GM18498 (cell line): ENCODE data around the gene OIT3.
"Not testable (repeated sequence)": the region's sequence is repeated elsewhere in the genome, so short reads cannot be mapped to it uniquely, and the experiment has no call there.

Experiments
- ATAC-seq: cut with Tn5 transposase; IDR thresholded peaks from one replicate; pipeline ENCODE4 v1.9.1; 2021; ENCODE audit warnings: mild to moderate bottlenecking, moderate library complexity; ENCODE audit not compliant: unreplicated experiment

Gene OIT3

GRCh38 chr10:72899545-72899944 lies 6.0 kb downstream of the OIT3 start:
- no peak for ATAC-seq

DNA sequence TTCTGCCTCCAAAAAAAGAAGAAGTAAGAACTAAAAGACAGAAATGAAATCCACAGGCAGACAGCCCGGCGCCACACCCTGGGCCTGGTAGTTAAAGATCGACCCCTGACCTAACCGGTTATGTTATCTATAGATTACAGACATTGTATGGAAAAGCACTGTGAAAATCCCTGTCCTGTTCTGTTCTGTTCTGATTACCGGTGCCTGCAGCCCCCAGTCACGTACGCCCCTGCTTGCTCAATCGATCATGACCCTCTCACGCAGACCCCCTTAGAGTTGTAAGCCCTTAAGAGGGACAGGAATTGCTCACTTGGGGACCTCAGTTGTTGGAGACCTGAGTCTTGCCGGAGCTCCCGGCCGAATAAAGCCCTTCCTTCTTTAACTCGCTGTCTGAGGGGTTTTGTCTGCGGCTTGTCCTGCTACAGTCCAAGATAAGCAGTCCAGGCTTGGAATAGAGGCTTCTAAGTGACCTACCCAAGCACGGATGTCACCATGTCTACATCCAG lies 10.5 kb downstream of the OIT3 start:
- not testable (repeated sequence) for ATAC-seq

DNA sequence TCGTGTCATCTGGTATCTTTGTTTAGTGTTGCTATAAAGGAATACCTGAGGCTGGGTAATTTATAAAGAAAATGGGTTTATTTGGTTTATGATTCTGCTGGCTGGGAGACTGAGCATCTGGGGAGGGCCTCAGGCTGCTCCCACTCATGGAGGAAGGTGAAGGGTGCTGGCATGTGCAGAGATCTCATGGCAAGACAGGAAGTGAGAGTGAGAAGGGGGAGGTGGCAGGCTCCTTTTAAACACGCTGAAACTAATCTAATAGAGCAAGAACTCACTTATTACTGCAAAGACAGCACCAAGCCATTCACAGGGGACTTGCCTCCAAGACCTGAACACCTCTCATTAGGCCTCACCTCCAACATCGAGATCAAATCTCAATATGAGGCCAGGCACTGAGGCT lies 11.3 kb downstream of the OIT3 start:
- ATAC-seq = no peak

- ATAC-seq = no peak
These were observed 12.9 kb downstream of the OIT3 start for GRCh38 chr10:72906446-72906845.

- no peak for ATAC-seq
These were observed 17.2 kb downstream of the OIT3 start for GRCh38 chr10:72910705-72911104.

DNA sequence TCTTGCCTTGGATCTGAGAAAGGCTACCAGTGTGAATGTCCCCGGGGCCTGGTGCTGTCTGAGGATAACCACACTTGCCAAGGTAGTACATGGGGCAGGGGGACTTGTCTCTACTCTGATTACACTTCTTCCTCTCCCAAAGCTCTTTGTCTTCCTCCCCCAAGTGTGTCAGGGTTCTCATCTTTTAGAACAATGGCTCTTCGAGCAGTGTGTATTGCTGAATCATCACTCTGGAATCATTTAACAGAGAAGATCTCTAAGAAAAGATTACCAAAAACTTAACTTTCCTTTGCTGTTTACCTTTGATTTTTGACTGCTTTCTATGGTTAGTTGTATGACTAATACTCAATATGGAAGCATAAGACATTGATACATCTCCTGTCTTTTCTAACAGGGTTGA lies 18.2 kb downstream of the OIT3 start:
- ATAC-seq = no peak

DNA sequence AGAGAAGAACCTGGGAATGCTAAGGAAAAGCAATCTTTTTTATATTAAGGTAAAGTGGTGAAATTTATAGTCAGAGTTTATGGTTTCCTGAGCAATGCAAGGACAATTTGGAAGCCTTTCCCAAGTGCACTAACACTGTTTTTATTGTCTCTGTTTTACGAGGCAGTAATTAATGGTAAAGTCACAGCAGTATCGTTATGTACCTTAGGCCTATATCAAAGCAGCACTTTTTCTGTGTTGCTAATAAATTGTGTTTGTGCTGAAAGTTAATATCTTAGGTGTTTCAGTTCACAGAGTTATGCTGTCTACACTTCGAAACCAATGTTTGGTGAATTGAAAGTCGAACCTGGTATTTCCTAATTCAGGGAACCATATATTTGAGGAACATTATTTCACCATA lies 19.2 kb downstream of the OIT3 start:
- no peak for ATAC-seq

DNA sequence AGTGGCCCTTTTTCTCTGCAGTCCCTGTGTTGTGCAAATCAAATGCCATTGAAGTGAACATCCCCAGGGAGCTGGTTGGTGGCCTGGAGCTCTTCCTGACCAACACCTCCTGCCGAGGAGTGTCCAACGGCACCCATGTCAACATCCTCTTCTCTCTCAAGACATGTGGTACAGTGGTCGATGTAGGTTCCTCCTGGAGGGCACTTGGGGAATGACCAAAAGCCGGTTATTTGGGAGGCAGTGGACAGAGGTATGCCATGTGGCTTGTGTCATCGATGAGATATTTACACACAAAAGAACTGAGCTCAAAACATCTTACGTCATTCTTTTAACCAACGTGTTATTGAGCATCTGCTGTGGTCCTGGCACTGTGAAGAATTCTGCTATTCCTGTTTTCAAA lies 19.7 kb downstream of the OIT3 start:
- ATAC-seq = no peak

DNA sequence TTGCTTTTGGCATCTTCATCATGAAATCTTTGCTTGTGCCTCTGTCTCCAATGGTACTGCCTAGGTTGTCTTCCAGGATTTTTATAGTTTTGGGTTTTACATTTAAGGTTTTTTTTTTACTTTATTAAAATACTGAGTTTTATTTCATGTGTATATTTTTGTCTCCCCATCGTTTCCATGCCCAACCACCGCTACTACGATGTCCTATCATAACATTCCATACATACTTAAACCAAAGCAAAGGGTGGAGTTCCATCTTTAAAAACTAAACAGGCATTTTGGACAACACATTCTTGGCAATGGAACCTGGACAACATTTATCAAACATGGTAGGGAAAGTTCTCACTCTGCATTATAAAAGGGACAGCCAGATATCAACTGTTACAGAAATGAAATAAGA lies 23.7 kb downstream of the OIT3 start:
- not testable (repeated sequence) for ATAC-seq

- not testable (repeated sequence) for ATAC-seq
These were observed 24.3 kb downstream of the OIT3 start for GRCh38 chr10:72917803-72918332.

DNA sequence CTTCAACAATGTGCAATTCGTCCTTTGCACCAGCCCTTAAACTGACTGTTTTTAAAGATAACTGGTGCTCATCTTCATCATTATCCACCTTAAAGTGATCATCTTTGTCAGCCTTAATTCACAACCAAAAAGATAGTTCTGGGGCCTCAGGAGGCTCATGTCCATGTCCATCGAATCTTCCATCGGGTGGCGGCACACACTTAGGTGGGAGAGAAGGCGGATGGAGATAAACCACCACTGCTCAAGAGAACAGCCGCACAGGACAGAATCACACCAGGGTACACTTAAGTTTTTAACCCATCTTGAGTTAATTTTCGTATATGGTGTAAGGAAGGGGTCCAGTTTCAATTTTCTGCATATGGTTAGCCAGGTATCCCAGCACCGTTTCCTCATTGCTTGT lies 24.8 kb downstream of the OIT3 start:
- no peak for ATAC-seq

GRCh38 chr10:72921147-72921683 lies 27.7 kb downstream of the OIT3 start:
- not testable (repeated sequence) for ATAC-seq

GRCh38 chr10:72924351-72924750 lies 30.8 kb downstream of the OIT3 start:
- ATAC-seq = no peak

GRCh38 chr10:72925951-72926465 lies 32.5 kb downstream of the OIT3 start:
- ATAC-seq = no peak

- no peak for ATAC-seq
These were observed 33.9 kb downstream of the OIT3 start for GRCh38 chr10:72927485-72927884.

DNA sequence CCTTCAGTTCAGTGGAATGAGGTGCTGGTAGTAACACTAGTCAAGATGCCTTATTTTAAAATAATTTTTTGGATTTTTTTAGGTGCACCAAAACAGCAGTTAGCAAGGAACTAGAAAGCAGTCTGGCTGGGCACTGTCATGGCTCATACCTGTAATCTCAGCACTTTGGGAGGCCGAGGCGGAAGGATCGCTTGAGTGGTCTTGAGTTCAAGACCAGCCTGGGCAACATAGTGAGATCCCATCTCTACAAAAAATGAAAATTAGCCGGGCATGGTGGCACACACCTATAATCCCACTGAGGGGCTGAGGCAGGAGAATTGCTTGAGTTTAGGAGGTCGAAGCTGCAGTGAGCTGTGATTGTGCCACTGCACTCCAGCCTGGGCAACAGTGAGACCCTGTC lies 35.3 kb downstream of the OIT3 start:
- no peak for ATAC-seq

DNA sequence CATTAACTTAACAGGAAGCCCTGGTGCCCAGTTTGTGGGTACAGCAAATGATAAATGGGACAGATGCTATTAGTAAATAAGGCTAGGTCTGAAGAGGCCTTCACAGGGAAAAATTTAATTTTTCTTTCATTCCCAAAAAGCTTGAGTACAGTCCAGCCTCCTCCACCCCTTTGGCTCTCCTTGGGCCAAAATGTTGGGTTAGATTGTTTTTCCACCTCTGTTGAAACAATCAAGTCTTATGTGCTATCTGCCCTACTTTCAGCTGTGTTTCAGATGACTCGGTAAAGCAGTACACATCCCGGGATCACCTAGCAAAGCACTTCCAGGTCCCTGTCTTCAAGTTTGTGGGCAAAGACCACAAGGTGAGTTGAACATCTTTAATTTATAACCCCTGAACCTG lies 36.7 kb downstream of the OIT3 start:
- ATAC-seq = no peak

- no peak for ATAC-seq
These were observed 38.9 kb downstream of the OIT3 start for GRCh38 chr10:72932259-72933015.

GRCh38 chr10:72935361-72935760 lies 41.8 kb downstream of the OIT3 start:
- ATAC-seq = no peak

GRCh38 chr10:72943498-72944234 lies 50.1 kb downstream of the OIT3 start:
- no peak for ATAC-seq

GRCh38 chr10:72946963-72947362 lies 53.4 kb downstream of the OIT3 start:
- ATAC-seq = no peak
